GM18508 (cell line): ENCODE data around the gene MICALL2.

Source experiments
- ATAC-seq: cut with Tn5 transposase; IDR thresholded peaks from one replicate; pipeline ENCODE4 v1.9.1; 2021; ENCODE audit warnings: moderate number of reproducible peaks; ENCODE audit not compliant: insufficient read depth, unreplicated experiment

MICALL2 gene

DNA sequence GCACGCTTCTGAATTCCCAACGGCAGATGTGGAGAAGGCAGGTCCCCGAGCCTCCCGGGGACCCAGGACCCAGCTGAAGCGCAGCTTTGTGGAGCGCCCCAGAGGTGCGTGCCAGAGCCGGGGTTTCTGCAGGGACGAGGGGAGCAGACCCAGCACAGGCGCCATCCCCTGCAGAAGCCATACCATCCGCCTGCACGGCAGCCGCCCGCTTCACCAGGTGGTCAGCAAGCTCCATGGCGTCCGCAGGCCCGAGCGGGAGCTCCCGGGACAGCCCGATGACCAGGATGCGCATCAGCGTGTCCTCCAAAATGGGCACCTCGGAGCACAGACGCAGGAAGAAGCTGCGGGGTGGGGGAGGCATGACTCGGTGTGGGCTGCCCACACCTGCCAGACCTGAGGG, 34.3 kb upstream of the MICALL2 start:
- ATAC-seq, result no peak

GRCh38 chr7:1493129-1493528, 33.9 kb upstream of the MICALL2 start:
- no peak for ATAC-seq

DNA sequence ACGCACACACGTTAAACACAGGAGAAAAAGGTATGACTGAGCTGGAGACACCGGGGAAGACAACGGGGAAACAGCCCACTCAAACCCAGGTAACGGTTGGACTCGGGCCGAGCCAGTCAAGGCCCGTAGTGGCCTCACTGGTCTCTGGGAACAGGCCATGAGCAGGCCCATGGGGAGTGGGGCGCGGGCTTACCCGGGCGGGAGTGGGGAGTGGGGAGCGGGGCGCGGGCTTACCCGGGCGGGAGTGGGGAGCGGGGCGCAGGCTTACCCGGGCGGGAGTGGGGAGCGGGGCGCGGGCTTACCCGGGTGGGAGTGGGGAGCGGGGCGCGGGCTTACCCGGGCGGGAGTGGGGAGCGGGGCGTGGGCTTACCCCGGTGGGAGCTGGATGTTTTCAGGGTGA, 33.4 kb upstream of the MICALL2 start:
- no peak for ATAC-seq

- ATAC-seq, result no peak
Measured at GRCh38 chr7:1492221-1492620, 33.0 kb upstream of the MICALL2 start.

DNA sequence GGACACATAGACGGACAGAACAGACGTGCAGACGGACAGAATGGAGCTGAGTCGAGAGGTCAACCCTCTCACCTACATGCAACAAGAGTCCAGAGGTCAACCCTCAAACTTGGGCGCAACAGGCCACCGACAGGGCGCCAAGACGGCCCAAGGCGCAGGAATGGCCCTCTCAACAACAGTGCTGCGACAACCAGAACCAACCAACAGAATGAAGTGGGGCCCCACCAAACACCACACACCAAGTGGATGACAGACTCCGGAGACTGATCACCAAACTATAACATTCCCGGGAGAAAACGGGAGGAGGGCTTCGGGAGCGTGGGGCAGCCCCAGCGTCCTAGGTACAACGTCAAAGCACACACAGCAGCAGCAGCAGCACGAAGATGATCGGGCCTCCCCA, 31.6 kb upstream of the MICALL2 start:
- no peak for ATAC-seq

- ATAC-seq, result no peak
Measured at GRCh38 chr7:1489336-1489735, 30.1 kb upstream of the MICALL2 start.

GRCh38 chr7:1488016-1488415, 28.7 kb upstream of the MICALL2 start:
- no peak for ATAC-seq

GRCh38 chr7:1487466-1487865, 28.2 kb upstream of the MICALL2 start:
- ATAC-seq, result no peak

GRCh38 chr7:1486571-1486970, 27.3 kb upstream of the MICALL2 start:
- no peak for ATAC-seq

GRCh38 chr7:1485156-1485555, 25.9 kb upstream of the MICALL2 start:
- no peak for ATAC-seq

GRCh38 chr7:1484569-1484968, 25.3 kb upstream of the MICALL2 start:
- no peak for ATAC-seq

DNA sequence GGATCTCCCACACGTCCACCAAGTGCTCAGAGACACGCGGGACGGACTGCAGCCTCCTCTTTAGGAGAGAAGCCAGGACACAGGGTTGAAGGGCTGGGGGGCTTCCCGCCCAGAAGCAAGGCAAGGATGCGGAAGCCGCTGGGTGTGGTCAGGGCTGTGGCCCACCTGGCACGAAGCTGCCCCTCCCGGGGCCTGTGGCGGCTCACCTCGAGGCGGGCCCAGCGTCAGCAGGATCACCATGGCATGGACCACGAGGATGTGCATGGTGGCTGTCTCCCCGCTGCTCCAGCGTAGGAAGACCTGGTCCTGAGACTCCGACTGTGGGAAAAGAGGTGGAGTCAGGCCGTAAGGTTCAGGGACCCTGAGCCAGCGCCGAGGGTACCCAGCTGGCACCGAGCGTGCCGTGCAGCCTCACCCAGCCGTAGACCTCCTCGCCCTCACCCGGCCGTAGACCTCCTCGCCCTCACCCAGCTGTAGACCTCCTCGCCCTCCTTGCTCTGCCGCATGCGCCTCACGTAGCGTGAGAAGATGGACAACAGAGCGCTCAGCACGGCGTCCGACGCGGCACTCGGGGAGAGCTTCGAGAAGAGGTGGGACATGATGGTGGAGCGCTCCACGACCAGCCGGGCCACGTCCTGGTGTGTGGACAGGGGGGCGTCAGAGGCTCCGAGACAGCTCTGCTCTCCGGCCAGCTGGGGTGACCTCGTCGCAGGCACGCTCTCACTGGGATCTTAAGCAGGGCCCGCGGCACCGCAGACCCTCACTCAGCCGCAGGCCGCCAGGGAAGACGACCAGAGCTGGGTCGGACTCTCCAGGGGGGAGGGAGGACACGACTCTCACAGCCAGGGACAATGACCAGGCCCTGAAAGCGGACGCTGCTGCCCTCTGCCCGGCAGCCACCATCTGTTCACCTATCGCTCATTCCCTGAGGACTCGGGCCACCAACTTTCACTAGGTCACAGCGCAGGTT, 24.6 kb upstream of the MICALL2 start:
- no peak for ATAC-seq

- ATAC-seq, result no peak
Measured at GRCh38 chr7:1483079-1483478, 23.8 kb upstream of the MICALL2 start.

DNA sequence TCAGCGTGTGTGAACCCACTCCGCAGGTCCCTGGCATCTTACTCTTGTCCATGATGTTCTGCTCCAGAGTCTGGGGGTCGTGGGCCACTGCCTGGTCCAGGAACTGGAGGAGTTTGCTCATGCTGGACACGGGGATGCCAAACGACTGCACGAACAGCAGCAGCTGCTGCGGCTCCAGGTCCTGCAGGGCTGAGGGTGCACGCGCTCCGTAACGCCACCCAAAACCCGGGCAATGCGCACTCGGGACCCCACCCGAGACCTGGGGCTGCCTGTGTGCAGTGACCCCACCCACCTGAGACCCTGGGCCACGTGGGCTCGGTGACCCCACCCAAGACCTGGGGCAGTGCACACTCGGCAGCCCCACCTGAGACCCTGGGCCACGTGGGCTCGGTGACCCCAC, 22.0 kb upstream of the MICALL2 start:
- ATAC-seq, result no peak

GRCh38 chr7:1480670-1481069, 21.4 kb upstream of the MICALL2 start:
- ATAC-seq, result no peak

GRCh38 chr7:1479287-1479686, 20.0 kb upstream of the MICALL2 start:
- ATAC-seq, result no peak

DNA sequence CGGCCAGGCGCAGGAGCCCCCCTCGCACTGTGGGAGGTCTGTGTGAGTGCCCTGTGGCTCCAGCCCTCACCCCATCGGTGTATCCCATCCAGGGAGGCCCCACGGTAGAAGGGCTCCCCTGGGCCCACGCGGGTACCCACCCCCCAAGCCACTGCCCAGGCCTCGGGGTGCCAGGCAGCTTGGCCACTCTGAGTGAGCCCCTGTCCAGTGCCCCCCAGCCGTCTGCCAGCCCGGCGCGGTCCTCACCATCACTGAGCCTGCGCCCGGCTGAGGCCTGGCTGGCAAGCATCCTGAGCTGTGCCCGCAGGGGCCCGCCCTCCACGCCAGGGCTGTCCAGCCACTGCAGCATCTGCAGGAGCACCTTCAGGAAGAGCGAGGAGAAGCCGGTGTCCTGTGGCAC, 19.2 kb upstream of the MICALL2 start:
- no peak for ATAC-seq

DNA sequence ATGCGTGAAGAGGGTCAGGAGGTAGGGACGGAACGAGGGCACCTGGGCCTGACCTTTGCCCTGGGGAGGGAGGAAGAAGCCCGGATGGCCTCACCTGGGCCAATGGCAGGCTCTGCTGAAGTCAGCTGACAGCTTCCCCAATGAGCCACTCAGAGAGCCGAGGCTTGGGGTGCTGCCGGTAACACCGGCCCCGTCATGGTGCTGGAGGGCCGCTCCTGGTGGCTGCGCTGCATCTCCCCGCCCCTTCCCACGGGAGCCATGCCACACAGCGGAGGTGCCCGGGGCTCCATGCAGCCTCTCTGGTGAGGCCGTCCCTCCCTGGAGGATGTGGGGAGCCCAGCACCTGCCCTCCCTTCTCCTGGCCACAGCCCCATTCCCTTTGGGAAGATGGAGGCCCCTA, 17.6 kb upstream of the MICALL2 start:
- ATAC-seq, result no peak

DNA sequence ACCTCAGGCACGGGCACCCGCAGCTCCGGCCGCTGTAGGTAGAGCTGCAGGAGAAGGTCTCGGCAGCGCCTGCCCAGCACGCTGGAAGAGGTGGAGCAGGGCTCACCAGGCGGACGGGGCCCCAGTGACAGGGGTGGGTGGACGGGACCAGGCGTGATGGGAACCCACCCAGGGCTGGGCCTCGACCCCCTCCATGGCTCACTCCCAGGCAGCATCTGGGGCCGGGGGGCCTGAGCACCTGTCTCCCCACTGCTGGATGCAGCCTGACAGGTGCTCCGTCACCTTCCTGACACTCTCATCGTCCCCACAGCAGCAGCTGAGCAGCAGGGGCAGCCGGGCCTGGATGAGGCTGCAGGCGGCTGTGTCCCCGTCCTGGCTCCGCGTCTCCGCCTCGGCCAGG, 16.7 kb upstream of the MICALL2 start:
- no peak for ATAC-seq

- no peak for ATAC-seq
Measured at GRCh38 chr7:1475393-1475792, 16.1 kb upstream of the MICALL2 start.

- ATAC-seq, result no peak
Measured at GRCh38 chr7:1474736-1475135, 15.5 kb upstream of the MICALL2 start.

GRCh38 chr7:1473864-1474512, 14.7 kb upstream of the MICALL2 start:
- ATAC-seq, result no peak
